NCI-H526 treated with DMSO at 0.1 percent for 48 hours (cell line): ENCODE measurements around the gene SPRED2.

Source experiments
- DNase-seq: peaks from one replicate; lab custom pipeline; 2025; lab: John Stamatoyannopoulos, UW

Gene SPRED2

GRCh38 chr2:65311049-65311448 is 121.3 kb downstream of the SPRED2 start:
- DNase-seq: no peak

- no peak for DNase-seq
These were observed 122.7 kb downstream of the SPRED2 start for GRCh38 chr2:65309699-65310098.

GRCh38 chr2:65305934-65306333 is 126.5 kb downstream of the SPRED2 start:
- DNase-seq: no peak

- DNase-seq: no peak
These were observed 131.4 kb downstream of the SPRED2 start for GRCh38 chr2:65300761-65301711.

GRCh38 chr2:65300134-65300760 is 132.2 kb downstream of the SPRED2 start:
- no peak for DNase-seq

- no peak for DNase-seq
These were observed 133.2 kb downstream of the SPRED2 start for GRCh38 chr2:65299246-65299645.

GRCh38 chr2:65298089-65298488 is 134.3 kb downstream of the SPRED2 start:
- no peak for DNase-seq

GRCh38 chr2:65297544-65297943 is 134.9 kb downstream of the SPRED2 start:
- no peak for DNase-seq

GRCh38 chr2:65296971-65297370 is 135.4 kb downstream of the SPRED2 start:
- no peak for DNase-seq

GRCh38 chr2:65294701-65295100 is 137.7 kb downstream of the SPRED2 start:
- DNase-seq: no peak

GRCh38 chr2:65294136-65294535 is 138.3 kb downstream of the SPRED2 start:
- DNase-seq: no peak

GRCh38 chr2:65293376-65293775 is 139.0 kb downstream of the SPRED2 start:
- DNase-seq: no peak

- no peak for DNase-seq
These were observed 139.9 kb downstream of the SPRED2 start for GRCh38 chr2:65292461-65293011.

- DNase-seq: no peak
These were observed 140.3 kb downstream of the SPRED2 start for GRCh38 chr2:65292106-65292400.

GRCh38 chr2:65291216-65292105 is 140.9 kb downstream of the SPRED2 start:
- DNase-seq: no peak

- DNase-seq: no peak
These were observed 145.0 kb downstream of the SPRED2 start for GRCh38 chr2:65287364-65287763.

- no peak for DNase-seq
These were observed 149.8 kb downstream of the SPRED2 start for GRCh38 chr2:65282477-65283053.

GRCh38 chr2:65281627-65282351 is 150.6 kb downstream of the SPRED2 start:
- DNase-seq: peak; percentile 51

- DNase-seq: no peak
These were observed 152.6 kb downstream of the SPRED2 start for GRCh38 chr2:65279756-65280155.

- DNase-seq: no peak
These were observed 153.8 kb downstream of the SPRED2 start for GRCh38 chr2:65278531-65278981.
